Skeletal muscle tissue (tissue), 5 donors: ENCODE results near the gene ARHGAP15. TPM values are rescaled to one million over a fixed set of nuclear protein-coding genes. Genes with fewer than 3 reads are reported as not detected.

Experiments
- H3K27ac ChIP-seq: one replicate; pipeline ENCODE4 v1.7.0; 2013; ENCODE audit warnings: mild to moderate bottlenecking, low read depth, low read length, inconsistent platforms
- H3K27me3 ChIP-seq, 3 donors: one replicate each; pipeline ENCODE4 v1.7.0; 2013; ENCODE audit warnings: low read length in 3 of 3; ENCODE audit not compliant: control insufficient read depth in 3 of 3, insufficient read depth in 3 of 3
- H3K36me3 ChIP-seq, 3 donors: one replicate each; pipeline ENCODE4 v1.7.0; 2013; ENCODE audit warnings: low read length in 3 of 3; ENCODE audit not compliant: control insufficient read depth in 3 of 3, insufficient read depth in 3 of 3
- H3K4me1 ChIP-seq, 3 donors: one replicate each; pipeline ENCODE4 v1.7.0; 2013; ENCODE audit warnings: low read length in 3 of 3, mild to moderate bottlenecking in 3 of 3; ENCODE audit not compliant: control insufficient read depth in 3 of 3, insufficient read depth in 3 of 3
- H3K4me3 ChIP-seq, 3 donors: one replicate each; pipeline ENCODE4 v1.7.0; 2013; ENCODE audit warnings: low read length in 3 of 3
- H3K9ac ChIP-seq, 3 donors: one replicate each; pipeline ENCODE4 v1.7.0; 2013; ENCODE audit warnings: low read length in 3 of 3, mild to moderate bottlenecking in 3 of 3, moderate library complexity in 2 of 3, low read depth in 1 of 3
- H3K9me3 ChIP-seq, 3 donors: one replicate each; pipeline ENCODE4 v1.7.0; 2013; ENCODE audit warnings: low read length in 3 of 3; ENCODE audit not compliant: control insufficient read depth in 3 of 3
- small RNA-seq: library from RNA; depleted of rRNA; stranded (forward); fragments of <200 nt; gene quantifications from one replicate; pipeline ENCODE3, GENCODE V24; 2014
- total RNA-seq: library from RNA; depleted of rRNA; stranded (reverse); fragments of >200 nt; gene quantifications from one replicate; pipeline ENCODE4 v1.2.3, GENCODE V29; 2014
- donor health status: Osteomylitis.

Gene ARHGAP15
- total RNA-seq, 1 donor from 2014 or later: 33.9 TPM

GRCh38 chr2:143805666-143806065, 676.4 kb downstream of the ARHGAP15 start:
- Histone ChIP-seq H3K27ac (no peak overlapping the region), H3K9me3 (no peaks in the 10 kb centered on the region), H3K36me3 (no peaks in the 10 kb centered on the region), H3K4me3 (no peak overlapping the region), H3K27me3 (no peaks in the 10 kb centered on the region), H3K4me1 (no peaks in the 10 kb centered on the region), H3K9ac (no peak overlapping the region)

GRCh38 chr2:143807192-143807591, 678.0 kb downstream of the ARHGAP15 start:
- Histone ChIP-seq H3K4me3 (no peak overlapping the region), H3K9me3 (no peaks in the 10 kb centered on the region), H3K4me1 (no peaks in the 10 kb centered on the region), H3K27ac (no peak overlapping the region), H3K9ac (no peak overlapping the region), H3K36me3 (no peaks in the 10 kb centered on the region), H3K27me3 (no peaks in the 10 kb centered on the region)

GRCh38 chr2:143807671-143808070, 678.5 kb downstream of the ARHGAP15 start:
- no peaks in the 10 kb centered on the region for H3K9me3 ChIP-seq
- H3K27me3 ChIP-seq: no peaks in the 10 kb centered on the region
- no peak overlapping the region for H3K4me3 ChIP-seq

GRCh38 chr2:143808166-143808565, 678.9 kb downstream of the ARHGAP15 start:
- H3K4me3 ChIP-seq: no peak overlapping the region
- no peaks in the 10 kb centered on the region for H3K36me3 ChIP-seq
- no peaks in the 10 kb centered on the region for H3K9me3 ChIP-seq
- H3K27ac ChIP-seq: no peak overlapping the region
- no peaks in the 10 kb centered on the region for H3K4me1 ChIP-seq
- H3K27me3 ChIP-seq: no peaks in the 10 kb centered on the region
- no peak overlapping the region for H3K9ac ChIP-seq

More at GRCh38 chr2:143807671-143808070, 678.5 kb downstream of the ARHGAP15 start:
- no peak overlapping the region for H3K27ac ChIP-seq
- H3K9ac ChIP-seq: no peak overlapping the region
- no peaks in the 10 kb centered on the region for H3K4me1 ChIP-seq
- no peaks in the 10 kb centered on the region for H3K36me3 ChIP-seq

- Histone ChIP-seq H3K9me3 (no peaks in the 10 kb centered on the region), H3K27ac (no peak overlapping the region), H3K4me1 (no peaks in the 10 kb centered on the region)
These were observed 685.9 kb downstream of the ARHGAP15 start for GRCh38 chr2:143815082-143815481.

GRCh38 chr2:143816916-143817315, 687.7 kb downstream of the ARHGAP15 start:
- Histone ChIP-seq H3K27ac (no peak overlapping the region), H3K27me3 (peaks cover 0 to 2% (median 0%) of the 10 kb centered on the region in 3 donors), H3K9me3 (no peaks in the 10 kb centered on the region), H3K36me3 (no peaks in the 10 kb centered on the region), H3K4me3 (no peak overlapping the region), H3K9ac (no peak overlapping the region), H3K4me1 (no peaks in the 10 kb centered on the region)

More at GRCh38 chr2:143815082-143815481, 685.9 kb downstream of the ARHGAP15 start:
- Histone ChIP-seq H3K4me3 (no peak overlapping the region), H3K36me3 (no peaks in the 10 kb centered on the region), H3K9ac (no peak overlapping the region), H3K27me3 (peaks cover 0 to 1% (median 0%) of the 10 kb centered on the region in 3 donors)

Small RNA genes within 50 kb of the gene (small RNA-seq; reads per million reads assigned to genes)
- gene MTND4LP12: not detected
